Measurements from ENCODE around the gene XRCC3. TPM values are rescaled to one million over a fixed set of nuclear protein-coding genes. Genes with fewer than 3 reads are reported as not detected.

XRCC3 gene
- total RNA-seq, 1 donor: 11.7 TPM

GRCh38 chr14:103730490-103731035 lies 15.3 kb upstream of the XRCC3 start:
- H3K4me3 ChIP-seq (ENCODE audit: low read depth, low read length): no peak overlapping the region
- no peak for DNase-seq (ENCODE audit: low read depth)
- TF ChIP-seq CTCF (IDR thresholded peaks at IDR 0.05; ENCODE audit: insufficient read depth, low read depth, low read length): peak; percentile 17

GRCh38 chr14:103729496-103730448 lies 14.5 kb upstream of the XRCC3 start:
- DNase-seq (ENCODE audit: low read depth): no peak
- TF ChIP-seq CTCF (IDR thresholded peaks at IDR 0.05; ENCODE audit: insufficient read depth, low read depth, low read length): no peak
- no peak overlapping the region for H3K4me3 ChIP-seq (ENCODE audit: low read depth, low read length)

- no peak for DNase-seq (ENCODE audit: low read depth)
- no peak overlapping the region for H3K4me3 ChIP-seq (ENCODE audit: low read depth, low read length)
- TF ChIP-seq CTCF (IDR thresholded peaks at IDR 0.05; ENCODE audit: insufficient read depth, low read depth, low read length): no peak
These were observed 13.5 kb upstream of the XRCC3 start for GRCh38 chr14:103728721-103729120.

GRCh38 chr14:103728141-103728540 lies 12.9 kb upstream of the XRCC3 start:
- no peak for TF ChIP-seq CTCF (IDR thresholded peaks at IDR 0.05; ENCODE audit: insufficient read depth, low read depth, low read length)
- no peak for DNase-seq (ENCODE audit: low read depth)
- H3K4me3 ChIP-seq (ENCODE audit: low read depth, low read length): no peak overlapping the region

- DNase-seq (ENCODE audit: low read depth): no peak
- H3K4me3 ChIP-seq (ENCODE audit: low read depth, low read length): no peak overlapping the region
- no peak for TF ChIP-seq CTCF (IDR thresholded peaks at IDR 0.05; ENCODE audit: insufficient read depth, low read depth, low read length)
These were observed 12.2 kb upstream of the XRCC3 start for GRCh38 chr14:103727313-103727980.

GRCh38 chr14:103726474-103726873 lies 11.2 kb upstream of the XRCC3 start:
- H3K4me3 ChIP-seq (ENCODE audit: low read depth, low read length): no peak overlapping the region
- no peak for DNase-seq (ENCODE audit: low read depth)
- no peak for TF ChIP-seq CTCF (IDR thresholded peaks at IDR 0.05; ENCODE audit: insufficient read depth, low read depth, low read length)
